ENCODE measurements around the gene CNIH3. TPM values are rescaled to one million over a fixed set of nuclear protein-coding genes. Genes with fewer than 3 reads are reported as not detected.

CNIH3 gene
- total and polyA plus RNA-seq, 2 donors (not counting 1 experiment from before 2014, with no cell fraction given), result 0.72 to 1.8 TPM

DNA sequence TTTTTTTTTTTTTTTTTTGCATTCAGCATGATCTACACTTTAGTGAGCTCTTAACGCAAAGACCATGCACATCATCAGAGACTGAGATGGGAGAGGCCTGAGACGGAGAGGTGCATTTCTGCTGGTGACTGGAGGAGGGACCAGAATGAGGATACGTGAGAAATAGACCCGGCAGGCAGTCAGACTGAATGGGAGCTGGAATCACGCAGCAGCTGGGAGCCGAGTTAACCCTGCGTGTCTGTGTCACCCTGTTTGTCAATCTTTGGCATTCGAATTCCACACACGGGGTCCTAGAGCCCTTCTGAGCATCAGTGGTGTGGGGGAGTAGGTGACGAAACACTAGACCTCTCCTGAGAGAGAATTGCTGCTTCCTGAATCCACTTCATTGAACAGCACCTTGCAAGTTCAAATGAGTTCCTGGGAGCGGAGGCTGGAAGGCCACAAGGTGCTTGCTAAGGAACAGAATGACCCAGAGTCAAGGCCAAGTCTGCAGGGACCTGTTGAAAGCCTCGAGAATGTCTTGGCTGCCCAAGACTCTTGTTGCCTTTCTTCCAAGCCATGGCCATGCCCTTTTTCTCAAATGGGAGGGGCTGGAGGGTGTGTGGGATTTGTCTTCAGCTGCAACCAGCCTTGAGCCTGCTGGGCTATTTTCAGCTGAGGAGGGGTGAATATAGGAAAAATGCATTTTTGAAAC lies 123.3 kb downstream of the CNIH3 start:
- POLR2A ChIA-PET, result no interaction called here
- ATAC-seq (ENCODE audit: low read depth), result no peak
- Mint-ChIP-seq H3K4me3 (no peak overlapping the region), H3K4me1 (peaks cover 3% of the 10 kb centered on the region), H3K27me3 (peaks cover 4% of the 10 kb centered on the region), H3K9me3 (ENCODE audit: insufficient read depth) (no peaks in the 10 kb centered on the region), H3K27ac (no peak overlapping the region)
- Histone ChIP-seq H3K36me3 (replicated peaks in 1 of 2; ENCODE audit: control extremely low read depth in 1 of 2, control insufficient read depth in 1 of 2, extremely low read depth in 1 of 2, insufficient read depth in 2 of 2, low read length in 1 of 2) (no peaks in the 10 kb centered on the region), H3K9me3 (ENCODE audit: control extremely low read depth in 1 of 3, control insufficient read depth in 2 of 3, insufficient read depth in 1 of 3, low read length in 2 of 3) (no peaks in the 10 kb centered on the region), H3K4me3 (ENCODE audit: control extremely low read depth in 1 of 5, extremely low read depth in 1 of 5, insufficient read depth in 1 of 5, low read depth in 2 of 5, low read length in 4 of 5) (no peak overlapping the region), H3K79me2 (ENCODE audit: control insufficient read depth, insufficient read depth, low read length) (no peaks in the 10 kb centered on the region), H3K9ac (ENCODE audit: low read length) (no peak overlapping the region), H3K4me1 (ENCODE audit: control insufficient read depth in 2 of 2, insufficient read depth in 2 of 2, low read length in 2 of 2) (no peaks in the 10 kb centered on the region), H3K27ac (ENCODE audit: low read length in 2 of 2) (no peak overlapping the region), H4K20me1 (ENCODE audit: control insufficient read depth, insufficient read depth, low read length, poor library complexity, severe bottlenecking) (no peaks in the 10 kb centered on the region), H3K4me2 (replicated peaks; ENCODE audit: low read depth, low read length, poor library complexity, severe bottlenecking) (no peak overlapping the region), H3K27me3 (replicated peaks in 1 of 4; ENCODE audit: control extremely low read depth in 1 of 4, control insufficient read depth in 3 of 4, insufficient read depth in 4 of 4, low read length in 3 of 4) (no peaks in the 10 kb centered on the region), H2AFZ (ENCODE audit: insufficient read depth, low read depth, low read length, poor library complexity, severe bottlenecking) (no peak overlapping the region)
- intact Hi-C loops (cut with micrococcal nuclease), result no loop called here
- CTCF ChIA-PET, result no interaction called here
- no peak for DNase-seq
- no peak for TF ChIP-seq CTCF (IDR thresholded peaks at IDR 0.05)
- TF ChIP-seq EZH2 (IDR thresholded peaks at IDR 0.05; ENCODE audit: borderline replicate concordance, insufficient read depth, low read depth, low read length, poor library complexity, severe bottlenecking), result no peak
- 97% methylated on average over 11 of the region's 12 CpGs for WGBS (ENCODE audit: insufficient coverage)

DNA sequence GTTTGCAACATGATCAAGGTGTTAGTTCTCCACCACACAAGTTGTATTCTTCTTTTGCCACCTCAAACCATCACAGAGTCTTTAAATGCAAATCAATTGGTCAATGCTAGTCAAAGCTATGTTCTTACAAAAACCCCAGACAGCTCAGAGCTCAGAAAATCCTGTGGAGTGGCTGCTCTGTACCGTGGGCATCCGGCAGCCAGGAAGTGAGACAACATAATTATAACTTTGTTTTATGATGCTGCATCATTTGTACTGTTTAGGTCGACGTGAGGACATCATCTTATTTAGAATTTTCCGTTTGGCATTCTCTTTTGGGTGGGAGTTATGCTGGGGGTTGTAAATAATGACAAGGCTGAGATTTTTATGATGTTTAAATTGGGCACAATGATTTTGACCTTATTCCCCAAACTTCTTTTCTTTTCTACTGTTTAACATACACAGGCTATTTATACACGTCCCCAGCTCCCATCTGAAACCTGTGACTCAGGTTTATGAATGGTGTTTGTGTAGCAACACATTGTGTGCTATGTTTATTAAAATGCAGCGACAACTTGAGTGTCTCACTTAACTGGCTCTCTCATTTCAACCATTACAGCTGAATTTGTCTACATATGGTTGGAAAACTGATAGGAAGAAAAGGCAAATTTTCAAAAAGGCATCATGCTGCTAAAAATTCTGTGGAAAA lies 124.0 kb downstream of the CNIH3 start:
- peaks cover 3% of the 10 kb centered on the region for H3K4me1 Mint-ChIP-seq
- no peak for ATAC-seq (ENCODE audit: low read depth)
- Histone ChIP-seq H3K79me2 (ENCODE audit: control insufficient read depth, insufficient read depth, low read length) (no peaks in the 10 kb centered on the region), H3K4me3 (ENCODE audit: control extremely low read depth in 1 of 5, extremely low read depth in 1 of 5, insufficient read depth in 1 of 5, low read depth in 2 of 5, low read length in 4 of 5) (no peak overlapping the region), H3K4me1 (ENCODE audit: control insufficient read depth in 2 of 2, insufficient read depth in 2 of 2, low read length in 2 of 2) (no peaks in the 10 kb centered on the region), H2AFZ (ENCODE audit: insufficient read depth, low read depth, low read length, poor library complexity, severe bottlenecking) (no peak overlapping the region), H3K27me3 (replicated peaks in 1 of 4; ENCODE audit: control extremely low read depth in 1 of 4, control insufficient read depth in 3 of 4, insufficient read depth in 4 of 4, low read length in 3 of 4) (no peaks in the 10 kb centered on the region), H3K27ac (ENCODE audit: low read length in 2 of 2) (no peak overlapping the region), H4K20me1 (ENCODE audit: control insufficient read depth, insufficient read depth, low read length, poor library complexity, severe bottlenecking) (no peaks in the 10 kb centered on the region), H3K9ac (ENCODE audit: low read length) (no peak overlapping the region), H3K36me3 (replicated peaks in 1 of 2; ENCODE audit: control extremely low read depth in 1 of 2, control insufficient read depth in 1 of 2, extremely low read depth in 1 of 2, insufficient read depth in 2 of 2, low read length in 1 of 2) (no peaks in the 10 kb centered on the region), H3K9me3 (ENCODE audit: control extremely low read depth in 1 of 3, control insufficient read depth in 2 of 3, insufficient read depth in 1 of 3, low read length in 2 of 3) (no peaks in the 10 kb centered on the region), H3K4me2 (replicated peaks; ENCODE audit: low read depth, low read length, poor library complexity, severe bottlenecking) (no peak overlapping the region)
- DNase-seq, result no peak
- peaks cover 4% of the 10 kb centered on the region for H3K27me3 Mint-ChIP-seq
- intact Hi-C loops (cut with micrococcal nuclease), result no loop called here
- H3K4me3 Mint-ChIP-seq, result no peak overlapping the region
- ChIA-PET CTCF (no interaction called here), POLR2A (no interaction called here)
- no peak overlapping the region for H3K27ac Mint-ChIP-seq
- H3K9me3 Mint-ChIP-seq (ENCODE audit: insufficient read depth), result no peaks in the 10 kb centered on the region
- WGBS (ENCODE audit: insufficient coverage), result no CpG with 5 or more reads among the region's 7 CpGs
- TF ChIP-seq EZH2 (IDR thresholded peaks at IDR 0.05; ENCODE audit: borderline replicate concordance, insufficient read depth, low read depth, low read length, poor library complexity, severe bottlenecking) (no peak), CTCF (IDR thresholded peaks at IDR 0.05) (no peak)

Data from B cell (primary cell).